ENCODE measurements around the gene CIB1. TPM values are rescaled to one million over a fixed set of nuclear protein-coding genes. Genes with fewer than 3 reads are reported as not detected.

Gene CIB1
- total and polyA plus RNA-seq, 2 of the 8 experiments (the other 6 are each of a cell fraction or from before 2014, with no cell fraction given), result 26.0 to 63.5 TPM

- Histone ChIP-seq H3K36me3 (ENCODE audit: control insufficient read depth in 2 of 4, insufficient read depth in 4 of 4, low read length in 3 of 4) (peaks cover 13 to 30% (median 25%) of the 10 kb centered on the region in 4 experiments; a peak in 7 of 8 replicates), H2BK12ac (ENCODE audit: low read depth, low read length) (0 out of 2 replicates have a peak overlapping the region, but pooled peaks have one; percentile 68), H3K56ac (replicated peaks; ENCODE audit: insufficient read length, low read depth, low read length) (no peak overlapping the region), H2BK15ac (ENCODE audit: low read length) (no peak overlapping the region), H3K4ac (replicated peaks; ENCODE audit: insufficient read length, low read depth, low read length) (no peak overlapping the region), H4K5ac (ENCODE audit: insufficient read length, low read depth, low read length) (no peak overlapping the region), H3K79me2 (ENCODE audit: control insufficient read depth in 1 of 2, insufficient read depth in 2 of 2, low read length in 2 of 2) (no peaks in the 10 kb centered on the region; a peak in 1 of 4 replicates), H3K4me1 (replicated peaks in 1 of 4; ENCODE audit: control insufficient read depth in 3 of 4, insufficient read depth in 4 of 4, low read length in 3 of 4) (peaks cover 0 to 2% (median under 1%) of the 10 kb centered on the region in 4 experiments; a peak in 2 of 7 replicates), H3K9ac (replicated peaks in 1 of 4; ENCODE audit: extremely low read depth in 1 of 4, low read depth in 3 of 4, low read length in 3 of 4) (no peak overlapping the region), H3K14ac (ENCODE audit: insufficient read length) (no peak overlapping the region), H2BK5ac (ENCODE audit: low read depth, low read length) (peak overlapping the region; percentile 49; the same call in 1 of the 2 replicates), H4K91ac (replicated peaks; ENCODE audit: insufficient read length, low read length) (no peak overlapping the region), H3K79me1 (ENCODE audit: low read depth, low read length) (no peaks in the 10 kb centered on the region; the same call in 1 of the 2 replicates), H3K23ac (ENCODE audit: insufficient read length) (no peak overlapping the region), H3K18ac (ENCODE audit: extremely low read depth, low read length) (peak overlapping the region; percentile 19; the same call in 1 of the 2 replicates), H3K4me3 (ENCODE audit: extremely low read depth in 1 of 4, insufficient read depth in 2 of 4, low read depth in 3 of 4, low read length in 4 of 4) (no peak overlapping the region), H3K27me3 (replicated peaks in 1 of 4; ENCODE audit: control insufficient read depth in 3 of 4, extremely low read depth in 1 of 4, insufficient read depth in 3 of 4, low read length in 3 of 4) (no peaks in the 10 kb centered on the region), H3K4me2 (ENCODE audit: insufficient read depth in 1 of 2, low read depth in 2 of 2, low read length in 2 of 2) (no peak overlapping the region), H4K8ac (ENCODE audit: extremely low read depth, insufficient read depth, low read length) (no peak overlapping the region; the same call in 1 of the 2 replicates), H4K20me1 (replicated peaks in 1 of 2; ENCODE audit: control insufficient read depth in 1 of 2, insufficient read depth in 2 of 2, low read length in 2 of 2) (peaks cover 3% of the 10 kb centered on the region in 2 experiments), H3K9me3 (ENCODE audit: insufficient read depth in 2 of 2, low read depth in 1 of 2, low read length in 1 of 2) (no peaks in the 10 kb centered on the region), H3K27ac (ENCODE audit: low read depth, low read length) (no peak overlapping the region), H2BK120ac (replicated peaks; ENCODE audit: low read depth, low read length) (no peak overlapping the region), H2AFZ (ENCODE audit: low read length) (no peak overlapping the region), H2AK5ac (ENCODE audit: low read depth, low read length) (no peak overlapping the region), H3K23me2 (ENCODE audit: low read depth, low read length) (no peaks in the 10 kb centered on the region), H2BK20ac (ENCODE audit: low read length) (no peak overlapping the region)
- WGBS, 2 experiments (ENCODE audit: extremely low coverage in 1 of 2, insufficient coverage in 1 of 2, insufficient read length in 1 of 2, insufficient replicate concordance in 2 of 2, low coverage in 1 of 2, low lambda C conversion rate in 2 of 2, missing lambda C conversion rate in 1 of 2), result 59% methylated on average over 13 of the region's 14 CpGs; no CpG with 5 or more reads in 1 of the 2 experiments
- DNase-seq (ENCODE audit: low read depth in 1 of 2, low spot score in 2 of 2) (peak; percentile 72 to 83), FAIRE-seq (no peak)
- CTCF ChIA-PET (ENCODE audit: partially characterized antibody), result interaction anchor here (0.5 to 12.3 kb wide), 41 partner anchors 9 to 533 kb away, joined by 3 to 182 read pairs (median 4); partner anchors contain the start of genes ARPIN, CIB1, GDPGP1 and SEMA4B
- POLR2A ChIA-PET (ENCODE audit: partially characterized antibody), result interaction anchor here (1.4 to 2.8 kb wide), 2 partner anchors 10 to 44 kb away, joined by 5 to 10 read pairs; partner anchors contain the start of gene NGRN
- peak; percentile 96 to 97 for TF ChIP-seq RAD21 (IDR thresholded peaks at IDR 0.05 in 1 of 2, conservative IDR thresholded peaks at IDR 0.05 in 1 of 2; ENCODE audit: low read depth in 2 of 2, low read length in 2 of 2)
- no peak for TF ChIP-seq ATF3 (IDR thresholded peaks at IDR 0.05; ENCODE audit: insufficient read depth, low read depth, low read length)
- TF ChIP-seq ASH2L (IDR thresholded peaks at IDR 0.05; ENCODE audit: low read length), result no peak
- no peak for TF ChIP-seq POLR2AphosphoS5 (IDR thresholded peaks at IDR 0.05; ENCODE audit: low read depth, low read length)
- no peak for TF ChIP-seq EZH2 (IDR thresholded peaks at IDR 0.05; ENCODE audit: low read depth, low read length, severe bottlenecking)
- TF ChIP-seq CTCF (IDR thresholded peaks at IDR 0.05; ENCODE audit: control extremely low read depth in 1 of 3, insufficient read depth in 1 of 3, low read depth in 1 of 3, low read length in 3 of 3), result peak; percentile 95
- TF ChIP-seq POU5F1 (IDR thresholded peaks at IDR 0.05; ENCODE audit: low read depth, low read length), result no peak
- TF ChIP-seq CTBP2 (IDR thresholded peaks at IDR 0.05; ENCODE audit: borderline replicate concordance, insufficient read depth, insufficient read length, low read length), result no peak
Measured at GRCh38 chr15:90221246-90221900, 12.4 kb downstream of the CIB1 start.
